ENCODE data around the gene DDX41. TPM values are rescaled to one million over a fixed set of nuclear protein-coding genes. Genes with fewer than 3 reads are reported as not detected.

The DDX41 gene
- total RNA-seq, 1 experiment from 2014 or later, result 133 TPM

- Histone ChIP-seq H4K91ac (ENCODE audit: insufficient read length, low read depth, low read length) (no peak overlapping the region), H3K18ac (ENCODE audit: insufficient read length, low read depth, low read length) (no peak overlapping the region), H4K8ac (replicated peaks; ENCODE audit: insufficient read length, low read depth, low read length) (no peak overlapping the region), H3K27me3 (ENCODE audit: insufficient read depth, low read length) (no peaks in the 10 kb centered on the region), H4K5ac (ENCODE audit: insufficient read length, low read depth, low read length) (no peak overlapping the region), H3K9ac (ENCODE audit: extremely low read depth, insufficient read length, low read length) (no peak overlapping the region), H3K56ac (ENCODE audit: insufficient read length, low read depth, low read length) (no peak overlapping the region), H3K4me2 (ENCODE audit: insufficient read depth, insufficient read length, low read length) (no peak overlapping the region), H2AK5ac (ENCODE audit: insufficient read length, low read length) (no peak overlapping the region), H3T11ph (ENCODE audit: low read length) (no peak overlapping the region), H2BK15ac (ENCODE audit: low read depth, low read length) (no peak overlapping the region), H2AFZ (ENCODE audit: low read length) (no peak overlapping the region), H3K4me1 (ENCODE audit: insufficient read depth, low read length) (peaks cover 5% of the 10 kb centered on the region; the same call in 1 of the 2 replicates), H2BK12ac (ENCODE audit: insufficient read length, low read depth, low read length) (no peak overlapping the region), H2BK5ac (ENCODE audit: insufficient read length, low read length) (no peak overlapping the region), H3K9me3 (ENCODE audit: control insufficient read depth, low read depth, low read length) (no peaks in the 10 kb centered on the region), H3K79me2 (ENCODE audit: insufficient read depth, low read length) (peaks cover 9% of the 10 kb centered on the region; the same call in 1 of the 2 replicates), H2BK20ac (ENCODE audit: low read depth, low read length, poor library complexity, severe bottlenecking) (no peak overlapping the region), H3K79me1 (ENCODE audit: insufficient read depth, low read depth, low read length, poor library complexity, severe bottlenecking) (peaks cover 14% of the 10 kb centered on the region), H3K23ac (ENCODE audit: insufficient read length, low read depth, low read length) (no peak overlapping the region), H2BK120ac (ENCODE audit: low read depth, low read length, poor library complexity, severe bottlenecking) (no peak overlapping the region), H4K20me1 (ENCODE audit: control insufficient read depth, insufficient read depth, insufficient read length) (no peaks in the 10 kb centered on the region), H3K27ac (ENCODE audit: insufficient read length, low read depth, low read length) (no peak overlapping the region), H3K4ac (ENCODE audit: low read depth, low read length) (no peak overlapping the region), H3K14ac (ENCODE audit: insufficient read depth, low read length) (no peak overlapping the region), H3K23me2 (ENCODE audit: insufficient read length, low read depth, low read length, poor library complexity, severe bottlenecking) (peaks cover 15% of the 10 kb centered on the region)
- WGBS (ENCODE audit: extremely low coverage, insufficient read length, low lambda C conversion rate), result no CpG with 5 or more reads among the region's 5 CpGs
- Mint-ChIP-seq H3K4me3 (no peak overlapping the region), H3K27ac (no peak overlapping the region), H3K4me1 (peaks cover 33 to 37% of the 10 kb centered on the region in 2 experiments), H3K9me3 (peaks cover 7 to 8% of the 10 kb centered on the region in 2 experiments), H3K27me3 (ENCODE audit: low read depth) (peaks cover 4% of the 10 kb centered on the region; the same call in 1 of the 2 replicates), H3K36me3 (ENCODE audit: insufficient read depth in 1 of 3, low read depth in 3 of 3) (peaks cover 10 to 22% (median 22%) of the 10 kb centered on the region in 3 experiments)
- DNase-seq, result no peak
- TF ChIP-seq, protein P1, sequence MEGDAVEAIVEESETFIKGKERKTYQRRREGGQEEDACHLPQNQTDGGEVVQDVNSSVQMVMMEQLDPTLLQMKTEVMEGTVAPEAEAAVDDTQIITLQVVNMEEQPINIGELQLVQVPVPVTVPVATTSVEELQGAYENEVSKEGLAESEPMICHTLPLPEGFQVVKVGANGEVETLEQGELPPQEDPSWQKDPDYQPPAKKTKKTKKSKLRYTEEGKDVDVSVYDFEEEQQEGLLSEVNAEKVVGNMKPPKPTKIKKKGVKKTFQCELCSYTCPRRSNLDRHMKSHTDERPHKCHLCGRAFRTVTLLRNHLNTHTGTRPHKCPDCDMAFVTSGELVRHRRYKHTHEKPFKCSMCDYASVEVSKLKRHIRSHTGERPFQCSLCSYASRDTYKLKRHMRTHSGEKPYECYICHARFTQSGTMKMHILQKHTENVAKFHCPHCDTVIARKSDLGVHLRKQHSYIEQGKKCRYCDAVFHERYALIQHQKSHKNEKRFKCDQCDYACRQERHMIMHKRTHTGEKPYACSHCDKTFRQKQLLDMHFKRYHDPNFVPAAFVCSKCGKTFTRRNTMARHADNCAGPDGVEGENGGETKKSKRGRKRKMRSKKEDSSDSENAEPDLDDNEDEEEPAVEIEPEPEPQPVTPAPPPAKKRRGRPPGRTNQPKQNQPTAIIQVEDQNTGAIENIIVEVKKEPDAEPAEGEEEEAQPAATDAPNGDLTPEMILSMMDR (conservative IDR thresholded peaks at IDR 0.05), result no peak
Measured at GRCh38 chr5:177555665-177556064, 38.9 kb upstream of the DDX41 start.

All from H9 (cell line).